Spleen (tissue), 11 donors: Measurements from ENCODE around the gene PEAK3. TPM values are rescaled to one million over a fixed set of nuclear protein-coding genes. Genes with fewer than 3 reads are reported as not detected.
A peak's percentile ranks its signal among the peaks of the same experiment; 100 is the strongest.

Experiments used
- DNase-seq: peaks from one replicate; pipeline ENCODE4 v3.0.0-alpha.2; 2020
- H3K27ac ChIP-seq, 8 donors: fragments of 200-600 bp; sonication (generic) in 7 of 8; 1 replicate in 4 of 8; 2 replicates in 4 of 8; pipeline versions ENCODE4 v1.5.0 to v1.8.0; 2016 to 2021; ENCODE audit warnings: inconsistent platforms in 4 of 8, mild to moderate bottlenecking in 4 of 8, moderate library complexity in 1 of 8
- H3K27me3 ChIP-seq, 7 donors: fragments of 200-600 bp; sonication (generic) in 6 of 7; replicated peaks in 1 of 7; 1 replicate in 4 of 7; 2 replicates in 3 of 7; pipeline versions ENCODE4 v1.5.0 to v1.8.0; 2016 to 2021; ENCODE audit warnings: inconsistent platforms in 3 of 7, mild to moderate bottlenecking in 1 of 7
- H3K36me3 ChIP-seq, 6 donors: fragments of 200-600 bp; sonication (generic) in 5 of 6; 1 replicate in 4 of 6; 2 replicates in 2 of 6; pipeline versions ENCODE4 v1.5.0 to v1.8.0; 2016 to 2021; ENCODE audit warnings: inconsistent platforms in 2 of 6
- H3K4me1 ChIP-seq, 6 donors: fragments of 200-600 bp; sonication (generic) in 5 of 6; 1 replicate in 3 of 6; 2 replicates in 3 of 6; pipeline versions ENCODE4 v1.5.0 to v1.8.0; 2016 to 2021; ENCODE audit warnings: inconsistent platforms in 3 of 6
- H3K4me3 ChIP-seq, 8 donors: fragments of 200-600 bp; sonication (generic) in 7 of 8; 1 replicate in 4 of 8; 2 replicates in 4 of 8; pipeline versions ENCODE4 v1.5.0 to v1.8.0; 2016 to 2021; ENCODE audit warnings: inconsistent platforms in 4 of 8, mild to moderate bottlenecking in 4 of 8, moderate library complexity in 2 of 8
- H3K9me3 ChIP-seq, 8 donors: fragments of 200-600 bp; sonication (generic) in 7 of 8; 1 replicate in 4 of 8; 2 replicates in 4 of 8; pipeline versions ENCODE4 v1.5.0 to v1.8.0; 2016 to 2021; ENCODE audit warnings: inconsistent platforms in 4 of 8
- POLR2A ChIP-seq, 3 donors: fragments of 450-650 bp; IDR thresholded peaks; one replicate each; pipeline ENCODE4 v1.5.1; 2017; ENCODE audit warnings: antibody characterized with exemption in 3 of 3, mild to moderate bottlenecking in 1 of 3
- POLR2AphosphoS5 ChIP-seq, 3 donors: sonication (generic); formaldehyde crosslinking; IDR thresholded peaks; one replicate each; pipeline ENCODE4 v1.5.1; 2017; ENCODE audit warnings: antibody characterized with exemption in 3 of 3
- WGBS, 5 donors: extraction: QIAGEN DNeasy Blood & Tissue Kit in 3 of 5; methylation state at CpG; one replicate each; pipeline versions ENCODE4 v1.1.5 to v1.1.7; 2013 to 2018; 5-methylcytosine and 5-hydroxymethylcytosine counted together
- intact Hi-C: fragments of 100-400 bp; cut with DNase I; formaldehyde crosslinking; loops from one replicate; pipeline ENCODE4 v1.15.0; 2023; ENCODE audit warnings: low total_unique reads
- polyA plus RNA-seq, 3 donors: library from polyadenylated mRNA; stranded (reverse); fragments of 200-250 nt; gene quantifications; one replicate each; pipeline ENCODE4 v1.2.1, GENCODE V29; 2013
- total RNA-seq, 7 donors: library from RNA; depleted of rRNA in 3 of 7; stranded (reverse); fragments of >200 nt in 3 of 7; fragmentation: NEBNext Ultra II Directional in 4 of 7; extraction: Animal tissue kit (Norgen Biotek cat#: 25700) in 4 of 7; gene quantifications; one replicate each; pipeline versions ENCODE4 v1.1.0 to v1.2.1, GENCODE V29; 2016 to 2021
- TF ChIP-seq, protein P1 (sequence below), 11 experiments: fragments of 200-600 bp in 7 of 11; fragments of 450-650 bp in 4 of 11; sonication (generic) in 4 of 11; IDR thresholded peaks in 8 of 11; conservative IDR thresholded peaks in 3 of 11; 1 replicate in 7 of 11; 2 replicates in 4 of 11; pipeline versions ENCODE4 v1.4.0 to v1.8.0; 2016 to 2021; ENCODE audit warnings: antibody characterized with exemption in 11 of 11, inconsistent platforms in 4 of 11, mild to moderate bottlenecking in 1 of 11
- donor health status: healthy with polysubstance abuse.
- donor health status: DM: no; HTN: no; CAD: no; lungs with moderate emphysema.
- donor health status: DM: no; HTN: no; CAD: no.
- donor health status: Bipolar disorder and iron deficiency.
- donor health status: healthy.
- donor health status: DM: no; HTN: no; CAD: no.
- donor health status: DM: yes; HTN: yes; CAD: no.

PEAK3 gene
- total and polyA plus RNA-seq, 10 donors = 0.30 to 17.4 (median 6.4) TPM

DNA sequence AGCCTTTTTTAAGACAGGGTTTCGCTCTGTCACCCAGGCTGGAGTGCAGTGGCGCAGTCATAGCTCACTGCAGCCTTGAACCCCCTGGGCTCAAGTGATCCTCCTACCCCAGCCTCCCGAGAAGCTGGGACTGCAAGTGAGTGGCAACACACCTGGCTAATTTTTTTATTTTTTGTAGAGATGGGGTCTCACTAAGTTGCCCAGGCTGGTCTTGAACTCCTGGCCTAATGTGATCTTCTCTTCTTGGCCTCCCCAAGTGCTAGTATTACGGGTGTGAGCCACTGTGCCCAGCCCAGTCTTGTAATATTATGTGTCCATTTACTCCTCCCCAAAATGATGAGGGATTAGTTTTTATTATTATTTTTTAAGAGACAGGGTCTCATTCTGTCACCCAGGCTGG lies 29.1 kb upstream of the PEAK3 start:
- peaks cover 0 to 79% (median 48%) of the 10 kb centered on the region in 7 donors for H3K27me3 ChIP-seq
- DNase-seq = no peak
- H3K4me3 ChIP-seq = no peak overlapping the region
- H3K9me3 ChIP-seq = peaks cover 0 to 16% (median 13%) of the 10 kb centered on the region in 8 donors
- no peak for TF ChIP-seq POLR2A (IDR thresholded peaks at IDR 0.05)
- TF ChIP-seq, protein P1, sequence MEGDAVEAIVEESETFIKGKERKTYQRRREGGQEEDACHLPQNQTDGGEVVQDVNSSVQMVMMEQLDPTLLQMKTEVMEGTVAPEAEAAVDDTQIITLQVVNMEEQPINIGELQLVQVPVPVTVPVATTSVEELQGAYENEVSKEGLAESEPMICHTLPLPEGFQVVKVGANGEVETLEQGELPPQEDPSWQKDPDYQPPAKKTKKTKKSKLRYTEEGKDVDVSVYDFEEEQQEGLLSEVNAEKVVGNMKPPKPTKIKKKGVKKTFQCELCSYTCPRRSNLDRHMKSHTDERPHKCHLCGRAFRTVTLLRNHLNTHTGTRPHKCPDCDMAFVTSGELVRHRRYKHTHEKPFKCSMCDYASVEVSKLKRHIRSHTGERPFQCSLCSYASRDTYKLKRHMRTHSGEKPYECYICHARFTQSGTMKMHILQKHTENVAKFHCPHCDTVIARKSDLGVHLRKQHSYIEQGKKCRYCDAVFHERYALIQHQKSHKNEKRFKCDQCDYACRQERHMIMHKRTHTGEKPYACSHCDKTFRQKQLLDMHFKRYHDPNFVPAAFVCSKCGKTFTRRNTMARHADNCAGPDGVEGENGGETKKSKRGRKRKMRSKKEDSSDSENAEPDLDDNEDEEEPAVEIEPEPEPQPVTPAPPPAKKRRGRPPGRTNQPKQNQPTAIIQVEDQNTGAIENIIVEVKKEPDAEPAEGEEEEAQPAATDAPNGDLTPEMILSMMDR (IDR thresholded peaks at IDR 0.05 in 8 of 11, conservative IDR thresholded peaks at IDR 0.05 in 3 of 11) = no peak
- no peak for TF ChIP-seq POLR2AphosphoS5 (IDR thresholded peaks at IDR 0.05)
- WGBS, 5 donors = 89 to 98% (median 94%) methylated on average over 4 of the region's 4 CpGs
- peaks cover 1 to 49% (median 21%) of the 10 kb centered on the region in 6 donors for H3K4me1 ChIP-seq
- H3K27ac ChIP-seq = no peak overlapping the region
- no peaks in the 10 kb centered on the region for H3K36me3 ChIP-seq
- intact Hi-C loops = no loop called here

DNA sequence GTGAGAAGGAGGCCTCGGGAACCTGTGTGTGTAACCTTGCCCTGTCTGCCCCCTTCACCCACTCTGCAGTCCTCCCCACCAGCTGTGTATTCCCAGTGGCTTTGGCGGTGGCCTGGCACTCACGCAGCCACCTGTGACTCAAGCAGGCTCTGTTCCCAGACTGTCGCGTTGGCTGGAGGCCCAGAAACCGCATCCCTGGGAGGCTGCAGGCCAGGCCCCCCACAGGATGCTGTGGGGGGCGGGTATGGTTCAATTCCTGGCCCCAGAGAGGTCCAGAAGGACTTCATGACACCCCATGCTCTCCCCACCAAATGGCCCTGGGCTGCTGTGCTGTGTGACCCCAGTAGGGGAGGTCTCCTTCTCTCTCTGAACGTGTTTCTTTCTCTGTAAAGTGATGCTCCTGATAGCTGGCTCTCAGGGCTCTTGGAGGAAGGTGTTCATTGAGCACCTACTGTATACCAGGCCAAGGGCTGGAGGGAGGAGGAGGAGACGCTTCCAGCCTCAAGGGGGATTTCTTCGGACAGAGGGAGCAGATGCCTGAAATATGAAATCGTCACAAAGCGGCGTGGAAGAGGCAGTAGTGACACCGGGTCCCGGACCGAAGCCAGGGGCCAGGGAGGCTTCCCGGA lies 27.9 kb upstream of the PEAK3 start:
- 48 to 88% (median 52%) methylated on average over 10 to 17 of the region's 17 CpGs for WGBS, 5 donors
- peaks cover 0 to 40% (median 13%) of the 10 kb centered on the region in 6 donors for H3K4me1 ChIP-seq
- no peak for TF ChIP-seq POLR2A (IDR thresholded peaks at IDR 0.05)
- TF ChIP-seq POLR2AphosphoS5 (IDR thresholded peaks at IDR 0.05) = no peak
- TF ChIP-seq, protein P1 (IDR thresholded peaks at IDR 0.05 in 8 of 11, conservative IDR thresholded peaks at IDR 0.05 in 3 of 11) = no peak
- H3K9me3 ChIP-seq = peaks cover 0 to 7% (median 4%) of the 10 kb centered on the region in 8 donors
- H3K4me3 ChIP-seq = no peak overlapping the region
- intact Hi-C loops = no loop called here
- no peak for DNase-seq
- no peaks in the 10 kb centered on the region for H3K36me3 ChIP-seq
- H3K27ac ChIP-seq = no peak overlapping the region
- peaks cover 0 to 92% (median 48%) of the 10 kb centered on the region in 7 donors for H3K27me3 ChIP-seq

DNA sequence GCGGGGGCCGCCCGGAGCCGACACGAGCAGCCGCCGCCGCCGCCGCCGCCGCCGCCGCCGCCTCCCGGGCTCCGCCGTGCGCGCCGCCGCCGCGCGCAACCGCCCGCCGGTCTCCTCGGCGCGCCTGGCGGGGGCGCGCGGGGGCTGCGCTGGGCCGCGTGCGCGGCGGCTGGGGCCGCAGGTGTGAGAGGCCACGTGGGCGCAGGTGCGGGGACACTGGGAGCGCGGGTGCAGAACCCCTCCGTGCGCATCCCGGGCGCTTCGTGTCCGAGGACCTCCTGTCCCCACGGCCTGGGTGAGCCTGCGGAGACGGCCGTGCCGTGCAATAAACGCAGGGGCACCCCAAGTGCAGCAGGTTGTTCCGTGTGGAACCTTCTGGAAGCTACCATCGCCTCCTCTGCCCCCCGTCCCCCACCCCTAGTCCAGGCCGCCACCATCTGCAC lies 26.2 kb upstream of the PEAK3 start, which contains the start of gene LINGO3:
LINGO3 (minus strand) TSS at position 41 of the 443 bp plus-strand sequence. CDS start 16,378 bp downstream, outside the sequence.
- TF ChIP-seq, protein P1 (IDR thresholded peaks at IDR 0.05 in 8 of 11, conservative IDR thresholded peaks at IDR 0.05 in 3 of 11) = no peak
- peak in 1 of 3 donors; percentile 10 for TF ChIP-seq POLR2AphosphoS5 (IDR thresholded peaks at IDR 0.05)
- TF ChIP-seq POLR2A (IDR thresholded peaks at IDR 0.05) = no peak
- H3K27ac ChIP-seq = no peak within 1 kb of the TSS
- peaks cover 0 to 93% (median 48%) of the 10 kb centered on the region in 7 donors for H3K27me3 ChIP-seq
- 5 to 28% (median 9%) methylated on average over 10 to 63 of the region's 63 CpGs for WGBS, 5 donors
- intact Hi-C loops = no loop called here
- peak within 1 kb of the TSS in 3 of 8 donors; percentile 15 to 60 (median 19) for H3K4me3 ChIP-seq
- no peaks in the 10 kb centered on the region for H3K36me3 ChIP-seq
- peaks cover 0 to 53% (median 21%) of the 10 kb centered on the region in 6 donors for H3K4me1 ChIP-seq
- H3K9me3 ChIP-seq = no peaks in the 10 kb centered on the region
- no peak for DNase-seq

DNA sequence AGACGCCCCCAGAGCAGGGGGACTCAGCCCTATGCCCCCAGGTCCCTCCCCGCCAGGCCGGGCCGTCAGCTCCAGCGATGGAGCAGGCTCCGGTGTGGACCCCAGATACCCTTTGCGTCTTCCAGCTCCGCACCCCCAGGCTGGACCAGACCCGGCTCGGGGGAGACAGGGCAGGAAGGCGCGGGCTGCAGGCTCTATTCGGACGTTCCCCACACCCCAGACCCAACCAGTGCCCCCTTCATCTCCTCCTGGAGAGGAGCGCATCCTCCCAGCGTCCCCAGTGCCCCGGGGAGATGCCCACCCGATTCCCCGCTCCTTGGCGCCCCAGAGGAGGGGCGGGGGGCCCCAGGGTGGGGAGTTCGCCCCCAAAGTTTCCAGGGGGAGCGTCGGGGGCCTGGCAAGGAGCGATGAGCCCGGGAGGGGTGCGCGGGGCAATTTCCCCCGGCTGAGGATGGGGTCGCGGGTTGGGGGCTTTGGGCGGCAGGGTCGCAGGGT lies 25.6 kb upstream of the PEAK3 start:
- Histone ChIP-seq H3K27ac (no peak overlapping the region), H3K27me3 (peaks cover 0 to 93% (median 47%) of the 10 kb centered on the region in 7 donors), H3K4me3 (peak overlapping the region in 3 of 8 donors; percentile 15 to 60 (median 19)), H3K36me3 (no peaks in the 10 kb centered on the region), H3K9me3 (no peaks in the 10 kb centered on the region), H3K4me1 (peaks cover 3 to 53% (median 27%) of the 10 kb centered on the region in 6 donors)
- TF ChIP-seq POLR2A (IDR thresholded peaks at IDR 0.05) (no peak), POLR2AphosphoS5 (IDR thresholded peaks at IDR 0.05) (peak in 1 of 3 donors; percentile 47)
- intact Hi-C loops = no loop called here
- 16 to 29% (median 24%) methylated on average over 12 to 33 of the region's 33 CpGs for WGBS, 5 donors
- DNase-seq = no peak
